ENCODE measurements around the gene CFLAR. TPM values are rescaled to one million over a fixed set of nuclear protein-coding genes. Genes with fewer than 3 reads are reported as not detected.
A peak's percentile ranks its signal among the peaks of the same experiment; 100 is the strongest.

The CFLAR gene
- total and polyA plus RNA-seq, 9 of the 15 experiments (the other 6 are each of a cell fraction or from before 2014, with no cell fraction given), result 27.5 to 102 (median 54.0) TPM

- H3K9me3 ChIP-seq (replicated peaks; ENCODE audit: control insufficient read depth, insufficient read depth, low read depth, low read length), result no peaks in the 10 kb centered on the region
- H3K4me2 ChIP-seq (ENCODE audit: insufficient read depth, low read length), result no peak overlapping the region
- DNase-seq (ENCODE audit: extremely low read depth in 1 of 4, low spot score in 3 of 4) (no peak), ATAC-seq (no peak), FAIRE-seq (no peak)
- H3K79me2 ChIP-seq (ENCODE audit: control insufficient read depth, insufficient read depth, low read length), result peaks cover 4% of the 10 kb centered on the region; the same call in 2 of the 3 replicates
- no peaks in the 10 kb centered on the region for H3K27me3 ChIP-seq (ENCODE audit: control insufficient read depth in 2 of 2, insufficient read depth in 2 of 2, low read length in 2 of 2)
- no peak overlapping the region for H2AFZ ChIP-seq (ENCODE audit: low read depth, low read length)
- intact Hi-C loops (cut with micrococcal nuclease), result no loop called here
- CTCF ChIA-PET (ENCODE audit: low intra/inter-chr PET ratio), result no interaction called here
- whole genome bisulfite sequencing (ENCODE audit: insufficient coverage, low coverage, missing lambda C conversion rate), result no CpG with 5 or more reads among the region's 1 CpG
- no TSS peak for BruUV-seq (replicated peaks)
- no peak overlapping the region; a peak in 1 of 4 replicates for H3K9ac ChIP-seq (ENCODE audit: insufficient read depth in 1 of 2, low read depth in 2 of 2, low read length in 2 of 2)
- POLR2A ChIA-PET, result no interaction called here
- H3K36me3 ChIP-seq (ENCODE audit: control insufficient read depth, insufficient read depth, low read length), result peaks cover 73% of the 10 kb centered on the region
- TF ChIP-seq ZNF511 (CRISPR knock-in tag; IDR thresholded peaks at IDR 0.05) (no peak), RBM17 (IDR thresholded peaks at IDR 0.05; ENCODE audit: borderline replicate concordance, low read depth, low read length) (no peak), MAX (CRISPR knock-in tag; IDR thresholded peaks at IDR 0.05) (no peak), POLR2B (IDR thresholded peaks at IDR 0.05; ENCODE audit: low read depth, partially characterized antibody) (no peak), KLF10 (CRISPR knock-in tag; IDR thresholded peaks at IDR 0.05) (no peak), CREB1 (IDR thresholded peaks at IDR 0.05) (no peak), CREB1 (CRISPR knock-in tag; IDR thresholded peaks at IDR 0.05) (no peak), PRPF4 (IDR thresholded peaks at IDR 0.05; ENCODE audit: insufficient read depth, low read depth, low read length, poor library complexity, severe bottlenecking) (no peak), ZNF280A (IDR thresholded peaks at IDR 0.05; ENCODE audit: low read depth, partially characterized antibody) (no peak), ZNF184 (CRISPR knock-in tag; IDR thresholded peaks at IDR 0.05) (no peak), MAFG (tag; conservative IDR thresholded peaks at IDR 0.05) (no peak), SAFB2 (IDR thresholded peaks at IDR 0.05; ENCODE audit: borderline replicate concordance, low read depth, low read length, severe bottlenecking) (no peak), ZNF449 (CRISPR knock-in tag; IDR thresholded peaks at IDR 0.05) (no peak), CEBPZ (IDR thresholded peaks at IDR 0.05; ENCODE audit: borderline replicate concordance, low read depth, low read length) (no peak)
- in situ Hi-C loops (cut with MboI), result no loop called here
- no peaks in the 10 kb centered on the region for H3K9me1 ChIP-seq (ENCODE audit: control insufficient read depth, insufficient read depth, low read length)
- peak overlapping the region; percentile 52; the same call in 2 of the 3 replicates for H3K27ac ChIP-seq (ENCODE audit: extremely low read depth, low read depth, low read length)
- H3K4me1 ChIP-seq (replicated peaks in 1 of 2; ENCODE audit: control insufficient read depth in 2 of 2, insufficient read depth in 2 of 2, low read length in 2 of 2), result peaks cover 6 to 24% of the 10 kb centered on the region in 2 experiments
- no peaks in the 10 kb centered on the region for H4K20me1 ChIP-seq (replicated peaks; ENCODE audit: control insufficient read depth, insufficient read depth, low read length)
- H3K4me3 ChIP-seq, result no peak overlapping the region
Observed at GRCh38 chr2:201152517-201152916, 36.6 kb downstream of the CFLAR start.

Measured in K562 (cell line).